Choroid plexus epithelial cell (primary cell): Measurements from ENCODE around the gene DAB1.

Source experiments
- DNase-seq: peaks from one replicate; pipeline ENCODE4 v3.0.0-alpha.2; 2010; ENCODE audit warnings: low read depth
- H3K4me3 ChIP-seq: 2 replicates; pipeline ENCODE4 v1.5.1; 2011; ENCODE audit warnings: low read depth, mild to moderate bottlenecking, control low read depth, low read length, moderate library complexity
- TF ChIP-seq, protein P1 (sequence below): conservative IDR thresholded peaks from 2 replicates; pipeline ENCODE4 v1.5.1; 2011; ENCODE audit warnings: low read depth, mild to moderate bottlenecking, control low read depth, inconsistent platforms, low read length, moderate library complexity

The DAB1 gene

DNA sequence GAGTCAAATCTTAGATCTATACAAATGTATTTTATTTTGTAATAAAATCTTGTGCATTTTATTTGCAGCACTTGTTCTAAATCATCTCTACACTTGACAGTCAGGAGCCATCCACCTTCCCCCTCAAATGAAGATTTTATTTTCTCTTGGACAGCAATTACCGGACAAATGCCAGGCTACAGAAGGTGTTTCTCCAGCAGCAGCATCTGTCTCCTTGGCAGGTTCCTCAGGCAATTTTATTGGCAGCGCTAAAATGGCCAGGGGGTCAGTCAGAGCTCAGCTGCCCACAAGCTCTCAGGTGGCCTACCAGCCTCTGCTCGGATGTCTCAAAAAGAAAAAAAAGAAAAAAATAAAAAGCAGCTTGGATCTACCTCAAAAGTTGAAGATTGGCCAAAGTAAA is 107.6 kb downstream of the DAB1 start:
- H3K4me3 ChIP-seq, result no peak overlapping the region
- TF ChIP-seq, protein P1, sequence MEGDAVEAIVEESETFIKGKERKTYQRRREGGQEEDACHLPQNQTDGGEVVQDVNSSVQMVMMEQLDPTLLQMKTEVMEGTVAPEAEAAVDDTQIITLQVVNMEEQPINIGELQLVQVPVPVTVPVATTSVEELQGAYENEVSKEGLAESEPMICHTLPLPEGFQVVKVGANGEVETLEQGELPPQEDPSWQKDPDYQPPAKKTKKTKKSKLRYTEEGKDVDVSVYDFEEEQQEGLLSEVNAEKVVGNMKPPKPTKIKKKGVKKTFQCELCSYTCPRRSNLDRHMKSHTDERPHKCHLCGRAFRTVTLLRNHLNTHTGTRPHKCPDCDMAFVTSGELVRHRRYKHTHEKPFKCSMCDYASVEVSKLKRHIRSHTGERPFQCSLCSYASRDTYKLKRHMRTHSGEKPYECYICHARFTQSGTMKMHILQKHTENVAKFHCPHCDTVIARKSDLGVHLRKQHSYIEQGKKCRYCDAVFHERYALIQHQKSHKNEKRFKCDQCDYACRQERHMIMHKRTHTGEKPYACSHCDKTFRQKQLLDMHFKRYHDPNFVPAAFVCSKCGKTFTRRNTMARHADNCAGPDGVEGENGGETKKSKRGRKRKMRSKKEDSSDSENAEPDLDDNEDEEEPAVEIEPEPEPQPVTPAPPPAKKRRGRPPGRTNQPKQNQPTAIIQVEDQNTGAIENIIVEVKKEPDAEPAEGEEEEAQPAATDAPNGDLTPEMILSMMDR, result no peak

GRCh38 chr1:57312869-57313268 is 111.0 kb downstream of the DAB1 start:
- TF ChIP-seq, protein P1, result no peak
- H3K4me3 ChIP-seq, result no peak overlapping the region
- DNase-seq, result no peak

More for the DNA sequence above, 107.6 kb downstream of the DAB1 start:
- no peak for DNase-seq

- TF ChIP-seq, protein P1, result no peak
- H3K4me3 ChIP-seq, result no peak overlapping the region
- no peak for DNase-seq
Measured at GRCh38 chr1:57311411-57311810, 112.4 kb downstream of the DAB1 start.

- TF ChIP-seq, protein P1, result no peak
- H3K4me3 ChIP-seq, result no peak overlapping the region
- DNase-seq, result no peak
Measured at GRCh38 chr1:57311006-57311405, 112.9 kb downstream of the DAB1 start.

DNA sequence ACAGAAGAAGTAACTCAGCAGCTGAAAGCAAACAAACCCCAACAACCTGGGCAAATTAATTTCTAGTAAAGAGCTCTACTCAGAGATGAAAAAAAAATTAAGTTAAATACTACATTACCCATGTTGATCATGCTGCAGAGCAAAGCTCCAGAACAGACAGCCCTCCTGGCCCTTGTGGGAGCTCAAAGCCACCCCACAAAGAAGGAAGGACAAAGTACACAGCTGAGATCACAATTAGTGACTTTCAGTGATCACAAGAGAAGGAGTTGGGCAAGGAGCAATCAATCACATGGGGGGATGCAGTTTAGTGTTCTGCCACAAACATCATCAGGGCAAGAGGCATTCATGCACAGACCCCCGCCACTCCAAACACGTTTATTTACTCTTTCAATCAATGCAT is 114.2 kb downstream of the DAB1 start:
- no peak for DNase-seq
- TF ChIP-seq, protein P1, result no peak
- no peak overlapping the region for H3K4me3 ChIP-seq

DNA sequence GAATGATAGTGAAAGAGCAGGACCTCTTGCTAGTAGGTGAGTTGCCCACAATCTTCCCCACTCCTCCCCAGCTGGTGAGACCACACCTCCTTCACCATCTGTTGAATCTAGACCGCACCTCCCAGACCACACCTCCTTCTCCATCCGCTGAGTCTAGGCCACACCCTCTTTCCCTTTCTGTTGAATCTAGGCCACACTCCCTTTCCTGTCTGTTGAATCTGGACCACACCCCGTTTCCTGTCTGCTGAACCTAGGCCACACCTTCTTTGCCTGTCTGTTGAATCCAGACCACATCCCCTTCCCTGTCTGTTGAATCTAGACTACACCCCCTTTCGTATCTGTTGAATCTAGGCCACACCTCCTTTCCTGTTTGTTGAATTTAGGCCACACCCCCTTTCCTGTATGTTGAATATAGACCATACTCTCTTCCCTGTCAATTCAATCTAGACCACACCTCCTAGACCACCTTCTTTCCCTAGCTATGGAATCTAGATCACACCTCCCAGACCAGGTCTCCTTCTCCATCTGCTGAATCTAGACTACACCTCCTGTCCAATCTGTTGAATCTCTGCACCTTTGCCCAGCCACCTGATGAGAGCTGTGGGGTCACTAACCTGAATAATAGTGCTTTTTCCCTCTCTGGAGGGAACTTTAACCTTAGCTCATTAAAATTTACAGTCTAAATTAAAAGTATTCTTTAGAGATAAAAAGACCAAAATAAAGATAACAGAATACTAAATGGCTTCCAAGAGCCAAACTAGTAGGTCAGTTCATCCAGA is 116.3 kb downstream of the DAB1 start:
- H3K4me3 ChIP-seq, result no peak overlapping the region
- no peak for DNase-seq

DNA sequence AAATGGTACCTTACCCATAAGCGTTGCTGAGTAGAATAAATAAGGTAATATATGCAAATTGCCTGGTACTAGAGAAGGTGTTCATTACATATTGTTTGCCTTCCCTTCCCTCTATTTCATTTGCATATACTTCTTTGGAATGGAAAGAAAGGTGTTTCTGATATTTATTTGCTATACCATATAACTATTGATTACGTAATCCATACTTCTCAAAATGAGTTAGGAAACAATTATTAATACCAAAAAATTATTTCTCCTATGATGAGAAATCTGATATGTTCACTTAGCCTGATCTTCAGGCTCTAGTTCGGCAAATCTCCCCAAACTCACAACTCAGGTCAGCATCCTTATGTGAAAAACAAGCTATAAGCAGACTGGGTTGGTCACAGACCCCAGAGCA is 119.3 kb downstream of the DAB1 start:
- TF ChIP-seq, protein P1, result no peak
- DNase-seq, result no peak
- H3K4me3 ChIP-seq, result no peak overlapping the region

More for the DNA sequence above, 116.3 kb downstream of the DAB1 start:
- TF ChIP-seq, protein P1, result no peak
